K562 (cell line): Measurements from ENCODE around the gene COL15A1. TPM values are rescaled to one million over a fixed set of nuclear protein-coding genes. Genes with fewer than 3 reads are reported as not detected.

Source experiments
- ATAC-seq: fragments of 200-7000 bp; cut with Tn5 transposase; 3 replicates; pipeline ENCODE4 v1.9.1; 2020; ENCODE audit warnings: moderate library complexity
- BruUV-seq: library from RNA; stranded (reverse); fragments of 400-500 nt; replicated peaks from 2 replicates; lab custom pipeline; 2021; lab: Mats Ljungman, UMichigan
- CTCF ChIA-PET: fragments of 300-600 bp; formaldehyde crosslinking; extraction: SDS; loops from one replicate; lab custom pipeline; 2021; ENCODE audit warnings: low intra/inter-chr PET ratio; lab: Yijun Ruan, JAX
- POLR2A ChIA-PET: fragments of 300-600, 350-650 bp; sonication (Branson Sonifier 250); formaldehyde crosslinking; extraction: SDS; loops from one replicate; lab custom pipeline; 2021; ENCODE audit warnings: antibody characterized with exemption, inconsistent platforms; lab: Yijun Ruan, JAX
- DNase-seq, 4 experiments: peaks; one replicate each; pipeline versions ENCODE4 v3.0.0 to v3.0.0-alpha.2; 2011 to 2018; ENCODE audit warnings: low spot score in 3 of 4, mixed read lengths in 3 of 4; ENCODE audit errors: extremely low read depth in 1 of 4
- FAIRE-seq: peaks from 2 replicates; lab custom pipeline; 2011; peaks lifted over from hg19 to GRCh38; lab: Jason Lieb, UNC
- H2AFZ ChIP-seq: 2 replicates; pipeline ENCODE4 v1.6.0; 2011; ENCODE audit warnings: low read depth, low read length, control low read depth, inconsistent platforms
- H3K27ac ChIP-seq: fragments of 200-600 bp; 3 replicates; pipeline ENCODE4 v1.8.0; 2011; ENCODE audit warnings: low read depth, mild to moderate bottlenecking, control low read depth, inconsistent platforms, low read length, moderate library complexity, mixed read lengths; ENCODE audit errors: extremely low read depth
- H3K27me3 ChIP-seq, 2 experiments: fragments of 300-600 bp in 1 of 2; 2 replicates in 1 of 2; 3 replicates in 1 of 2; pipeline versions ENCODE4 v1.6.0 to v1.8.0; 2011; ENCODE audit warnings: inconsistent platforms in 2 of 2, low read length in 2 of 2, mild to moderate bottlenecking in 1 of 2, mixed read lengths in 1 of 2, moderate library complexity in 1 of 2; ENCODE audit not compliant: control insufficient read depth in 2 of 2, insufficient read depth in 2 of 2
- H3K36me3 ChIP-seq: fragments of 300-600 bp; 3 replicates; pipeline ENCODE4 v1.8.0; 2011; ENCODE audit warnings: mild to moderate bottlenecking, low read length, inconsistent platforms; ENCODE audit not compliant: control insufficient read depth, insufficient read depth
- H3K4me1 ChIP-seq, 2 experiments: fragments of 200-600 bp in 1 of 2; replicated peaks in 1 of 2; 2 replicates in 1 of 2; 3 replicates in 1 of 2; pipeline versions ENCODE4 v1.5.1 to v1.8.0; 2011; ENCODE audit warnings: inconsistent platforms in 2 of 2, low read length in 2 of 2, mild to moderate bottlenecking in 1 of 2, mixed read lengths in 1 of 2, moderate library complexity in 1 of 2; ENCODE audit not compliant: control insufficient read depth in 2 of 2, insufficient read depth in 2 of 2
- H3K4me2 ChIP-seq: 2 replicates; pipeline ENCODE4 v1.6.1; 2011; ENCODE audit warnings: low read length, control low read depth, inconsistent platforms, mixed read lengths; ENCODE audit not compliant: insufficient read depth
- H3K4me3 ChIP-seq: fragments of 200-600 bp; sonication (generic), shearing (Covaris generic); 2 replicates; pipeline ENCODE4 v1.5.1; 2016; ENCODE audit warnings: control low read depth, inconsistent platforms
- H3K79me2 ChIP-seq: fragments of 200-600 bp; 3 replicates; pipeline ENCODE4 v1.8.0; 2011; ENCODE audit warnings: low read length, inconsistent platforms; ENCODE audit not compliant: control insufficient read depth, insufficient read depth
- H3K9ac ChIP-seq, 2 experiments: 2 replicates each; pipeline versions ENCODE4 v1.6.0 to v1.6.1; 2011; ENCODE audit warnings: low read depth in 2 of 2, low read length in 2 of 2, control low read depth in 1 of 2, inconsistent platforms in 1 of 2, mild to moderate bottlenecking in 1 of 2, mixed read lengths in 1 of 2; ENCODE audit not compliant: insufficient read depth in 1 of 2
- H3K9me1 ChIP-seq: one replicate; pipeline ENCODE4 v1.6.0; 2011; ENCODE audit warnings: inconsistent platforms, mild to moderate bottlenecking, low read length, moderate library complexity; ENCODE audit not compliant: control insufficient read depth, insufficient read depth
- H3K9me3 ChIP-seq: replicated peaks from 2 replicates; pipeline ENCODE4 v1.5.1; 2011; ENCODE audit warnings: low read depth, low read length, inconsistent platforms; ENCODE audit not compliant: control insufficient read depth, insufficient read depth
- H4K20me1 ChIP-seq: replicated peaks from 2 replicates; pipeline ENCODE4 v1.6.1; 2011; ENCODE audit warnings: low read length, inconsistent platforms, mixed read lengths; ENCODE audit not compliant: control insufficient read depth, insufficient read depth
- CEBPB ChIP-seq: fragments of 450-650 bp; IDR thresholded peaks from 2 replicates; pipeline ENCODE4 v1.6.1; 2016; ENCODE audit warnings: missing genetic modification characterization, missing compliant biosample characterization
- CEBPG ChIP-seq, 3 experiments: fragments of 200-800 bp in 1 of 3; sonication (Bioruptor generic) in 1 of 3; sonication (generic) in 1 of 3; formaldehyde crosslinking in 1 of 3; IDR thresholded peaks in 2 of 3; conservative IDR thresholded peaks in 1 of 3; 2 replicates each; pipeline versions ENCODE4 v1.6.1 to v1.8.0; 2016 to 2022; ENCODE audit warnings: missing compliant biosample characterization in 2 of 3, missing genetic modification characterization in 2 of 3, mild to moderate bottlenecking in 1 of 3, missing genetic modification reagents in 1 of 3
- FOXA3 ChIP-seq, 2 experiments: fragments of 450-650 bp in 1 of 2; sonication (generic) in 1 of 2; formaldehyde crosslinking; IDR thresholded peaks in 1 of 2; conservative IDR thresholded peaks in 1 of 2; 2 replicates each; pipeline versions ENCODE4 v1.4.0 to v1.8.0; 2020 to 2022; ENCODE audit warnings: mild to moderate bottlenecking in 2 of 2, missing genetic modification reagents in 1 of 2
- FOXJ2 ChIP-seq: fragments of 200-800 bp; sonication (Bioruptor generic); IDR thresholded peaks from 2 replicates; pipeline ENCODE4 v1.6.1; 2016; ENCODE audit warnings: missing genetic modification characterization, missing compliant biosample characterization
- FOXM1 ChIP-seq, 2 experiments: fragments of 450-650 bp in 1 of 2; sonication (generic) in 1 of 2; formaldehyde crosslinking in 1 of 2; IDR thresholded peaks; 2 replicates each; pipeline versions ENCODE4 v1.6.1 to v1.9.0; 2017 to 2022; ENCODE audit warnings: low read depth in 2 of 2, mild to moderate bottlenecking in 2 of 2, missing genetic modification reagents in 1 of 2, moderate library complexity in 1 of 2
- NFRKB ChIP-seq: fragments of 450-650 bp; IDR thresholded peaks from 2 replicates; pipeline ENCODE4 v1.6.1; 2016; ENCODE audit warnings: low read depth
- PRPF4 ChIP-seq: fragments of 200-400 bp; formaldehyde crosslinking; IDR thresholded peaks from one replicate; pipeline ENCODE4 v1.6.1; 2017; ENCODE audit warnings: low read length, low read depth, mild to moderate bottlenecking; ENCODE audit not compliant: insufficient read depth, poor library complexity, severe bottlenecking
- TSC22D4 ChIP-seq: fragments of 450-650 bp; IDR thresholded peaks from 2 replicates; pipeline ENCODE4 v1.6.1; 2016; ENCODE audit warnings: missing genetic modification characterization, missing biosample characterization, control low read depth
- ZFPM2 ChIP-seq: fragments of 250-450 bp; sonication (Bioruptor Pico); IDR thresholded peaks from 2 replicates; pipeline ENCODE4 v1.5.1; 2022; ENCODE audit warnings: mild to moderate bottlenecking
- ZNF431 ChIP-seq: sonication (generic); formaldehyde crosslinking; IDR thresholded peaks from 2 replicates; pipeline ENCODE4 v1.8.0; 2022; ENCODE audit warnings: mild to moderate bottlenecking, missing genetic modification reagents
- ZNF512 ChIP-seq: IDR thresholded peaks from 2 replicates; pipeline ENCODE4 v1.6.1; 2016; ENCODE audit warnings: missing genetic modification characterization, missing compliant biosample characterization
- WGBS: fragments of 100-300 bp; shearing (Covaris generic); methylation state at CpG from one replicate; pipeline ENCODE4 v1.1.6; 2016; ENCODE audit warnings: low coverage, mixed read lengths; ENCODE audit not compliant: insufficient coverage; ENCODE audit errors: missing lambda C conversion rate; 5-methylcytosine and 5-hydroxymethylcytosine counted together
- in situ Hi-C: fragments of 300-500 bp; cut with MboI; formaldehyde crosslinking; loops from 4 replicates; pipeline ENCODE4 v1.15.0; 2018; ENCODE audit warnings: inconsistent platforms, mixed read lengths
- intact Hi-C: fragments of 100-400 bp; cut with micrococcal nuclease; formaldehyde crosslinking; loops from 2 replicates; pipeline ENCODE4 v1.14.2; 2022
- polyA plus RNA-seq, 8 experiments: library from polyadenylated mRNA; depleted of rRNA in 4 of 8; stranded (reverse) in 5 of 8; unstranded in 3 of 8; fragments of >200 nt; fragmentation: Nextera tagmentation in 2 of 8; fragmentation: Illumina TruSeq in 1 of 8; extraction: Ambion mirVana in 2 of 8; extraction: Trizol in 1 of 8; gene quantifications; 2 replicates each; pipeline versions ENCODE4 v1.2.1 to v1.2.3, GENCODE V29; 2011 to 2014; ENCODE audit warnings: inconsistent platforms in 1 of 8, missing spikeins in 1 of 8
- total RNA-seq, 7 experiments: library from RNA; depleted of rRNA in 6 of 7; stranded (reverse); fragments of >200 nt in 6 of 7; fragmentation: Illumina TruSeq in 2 of 7; extraction: Trizol in 2 of 7; gene quantifications; 2 replicates each; pipeline versions ENCODE4 v1.2.1 to v1.2.3, GENCODE V29; 2011 to 2021; ENCODE audit warnings: low replicate concordance in 1 of 7

The COL15A1 gene
- total and polyA plus RNA-seq, 9 of the 15 experiments (the other 6 are each of a cell fraction or from before 2014, with no cell fraction given), result 0.46 to 5.1 (median 2.6) TPM

GRCh38 chr9:98949565-98949964, 5.9 kb downstream of the COL15A1 start:
- Histone ChIP-seq H3K4me1 (no peaks in the 10 kb centered on the region; a peak in 1 of 5 replicates), H3K9me1 (no peaks in the 10 kb centered on the region), H3K27me3 (peaks cover 0 to 1% of the 10 kb centered on the region in 2 experiments; a peak in 2 of 5 replicates), H3K4me2 (no peak overlapping the region), H3K9me3 (no peaks in the 10 kb centered on the region), H2AFZ (no peak overlapping the region), H3K4me3 (no peak overlapping the region), H3K9ac (no peak overlapping the region), H3K27ac (no peak overlapping the region), H4K20me1 (no peaks in the 10 kb centered on the region), H3K36me3 (no peaks in the 10 kb centered on the region), H3K79me2 (no peaks in the 10 kb centered on the region)
- in situ Hi-C loops (no loop called here), intact Hi-C loops (no loop called here)
- no peak for DNase-seq
- ChIA-PET CTCF (no interaction called here), POLR2A (no interaction called here)
- ATAC-seq, result no peak
- TF ChIP-seq CEBPG (CRISPR knock-in tag; IDR thresholded peaks at IDR 0.05), result no peak
- TF ChIP-seq CEBPG (tag; conservative IDR thresholded peaks at IDR 0.05 in 1 of 2, IDR thresholded peaks at IDR 0.05 in 1 of 2), result peak; percentile 69 to 94
- TF ChIP-seq FOXJ2 (tag), result no peak
- TF ChIP-seq TSC22D4 (tag), result no peak
- TF ChIP-seq CEBPB (tag), result peak; percentile 90
- no TSS peak for BruUV-seq
- FAIRE-seq, result no peak

- H2AFZ ChIP-seq, result no peak overlapping the region
- H3K4me1 ChIP-seq, result no peaks in the 10 kb centered on the region
- no peak for ATAC-seq
- H3K27ac ChIP-seq, result no peak overlapping the region
- H3K27me3 ChIP-seq, result no peaks in the 10 kb centered on the region
- TF ChIP-seq PRPF4 (no peak), ZNF512 (peak; percentile 59; the same call in 1 of the 2 replicates), NFRKB (no peak), FOXA3 (CRISPR knock-in tag; conservative IDR thresholded peaks at IDR 0.05 in 1 of 2, IDR thresholded peaks at IDR 0.05 in 1 of 2) (no peak), FOXM1 (IDR thresholded peaks at IDR 0.05; ENCODE audit: low read depth) (no peak), FOXM1 (CRISPR knock-in tag; IDR thresholded peaks at IDR 0.05; ENCODE audit: low read depth) (no peak), ZFPM2 (CRISPR knock-in tag) (no peak), ZNF431 (CRISPR knock-in tag) (no peak)
- TF ChIP-seq, all 486 proteins: peak for 1
- Histone ChIP-seq H3K9me1 (no peaks in the 10 kb centered on the region), H3K4me3 (no peak overlapping the region), H3K4me2 (no peak overlapping the region), H3K9me3 (no peaks in the 10 kb centered on the region), H3K79me2 (no peaks in the 10 kb centered on the region), H3K9ac (no peak overlapping the region), H3K36me3 (no peaks in the 10 kb centered on the region), H4K20me1 (no peaks in the 10 kb centered on the region)
- ChIA-PET POLR2A (interaction anchor here (1.0 kb wide), 1 partner anchor 10 kb away, joined by 3 read pairs; no protein-coding TSS in a partner anchor), CTCF (no interaction called here)
- DNase-seq (no peak), FAIRE-seq (no peak)
- no TSS peak for BruUV-seq
- in situ Hi-C loops (no loop called here), intact Hi-C loops (no loop called here)
- 40% methylated on average over 1 of the region's 1 CpG for WGBS
These were observed 6.6 kb downstream of the COL15A1 start for GRCh38 chr9:98950262-98950661.
